GM18951 (cell line): ENCODE measurements around the gene PSORS1C1.

Experiments
- POLR2A ChIP-seq: IDR thresholded peaks from 4 replicates; pipeline ENCODE4 v1.6.1; 2011; ENCODE audit warnings: mild to moderate bottlenecking; ENCODE audit not compliant: insufficient read length, insufficient read depth; ENCODE audit errors: extremely low read depth
- in situ Hi-C: fragments of 300-500 bp; cut with MboI; formaldehyde crosslinking; loops from one replicate; pipeline ENCODE4 v1.12.0; 2022; ENCODE audit warnings: low sequenced_read_pairs, mixed read lengths, inconsistent platforms; ENCODE audit not compliant: unreplicated experiment

The PSORS1C1 gene

DNA sequence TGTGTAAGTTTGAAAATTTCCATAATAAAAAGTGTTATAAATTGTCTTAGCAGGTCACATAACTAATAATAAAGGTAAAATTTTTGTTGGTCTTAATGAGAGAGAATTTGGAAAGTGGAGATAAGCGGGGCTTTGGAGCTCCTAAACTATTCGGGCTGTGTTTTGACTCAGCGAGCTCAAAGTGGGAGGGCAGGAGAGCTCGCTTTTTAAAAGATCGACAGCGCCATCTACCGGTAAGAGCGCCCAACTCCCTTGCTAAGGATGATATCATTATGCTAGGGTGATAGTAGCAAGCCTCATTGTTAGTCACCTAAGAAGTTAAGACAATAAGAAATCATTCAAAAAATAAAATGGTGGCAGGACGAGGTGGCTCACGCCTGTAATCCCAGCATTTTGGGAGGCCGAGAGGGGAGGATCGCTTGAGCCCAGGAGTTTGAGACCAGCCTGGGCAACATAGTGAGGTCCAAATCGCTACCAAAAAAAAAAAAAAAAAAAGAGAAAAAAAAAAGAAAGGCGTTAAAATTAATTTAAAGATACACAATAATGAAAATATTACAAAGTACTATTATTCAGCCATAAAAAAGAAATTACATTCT is 27.0 kb upstream of the PSORS1C1 start:
- in situ Hi-C loops = loop anchor here (10.0 to 25.0 kb wide), 2 partner anchors 263 to 625 kb away; no protein-coding TSS in a partner anchor

DNA sequence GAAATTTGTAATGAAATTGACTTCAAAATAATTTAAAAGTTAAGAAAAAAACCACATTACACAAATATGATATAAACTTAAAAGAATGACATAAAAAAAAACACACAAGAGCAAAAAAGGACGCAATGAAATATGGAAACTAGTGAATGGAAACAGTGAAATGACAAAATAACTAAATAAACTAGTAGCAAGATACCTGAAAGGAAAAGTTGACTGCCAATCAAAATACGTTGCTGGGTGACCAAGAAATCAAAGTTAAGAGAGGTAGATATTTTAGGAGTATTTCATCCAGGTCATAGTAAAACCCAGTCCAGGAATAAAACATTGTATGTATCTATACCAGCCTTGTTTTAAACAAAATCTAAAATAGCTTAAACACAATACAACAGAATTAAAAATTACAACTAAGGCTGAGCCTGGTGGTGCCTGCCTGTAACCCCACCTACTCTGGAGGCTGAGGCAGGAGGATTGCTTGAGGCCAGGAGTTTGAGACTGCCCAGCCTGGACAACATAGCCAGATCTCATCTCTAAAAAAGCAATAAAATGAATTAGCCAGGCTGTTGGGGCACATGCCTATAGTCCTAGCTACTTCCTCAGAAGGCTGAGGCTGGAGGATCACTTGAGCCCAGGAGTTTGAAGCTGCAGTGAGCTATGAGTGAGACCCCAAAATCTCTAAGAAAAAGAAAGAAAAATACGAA is 24.2 kb upstream of the PSORS1C1 start:
- in situ Hi-C loops = loop anchor here (25.0 kb wide), 1 partner anchor 628 kb away; no protein-coding TSS in a partner anchor
- no peak for TF ChIP-seq POLR2A

More for the DNA sequence above, 27.0 kb upstream of the PSORS1C1 start:
- no peak for TF ChIP-seq POLR2A

DNA sequence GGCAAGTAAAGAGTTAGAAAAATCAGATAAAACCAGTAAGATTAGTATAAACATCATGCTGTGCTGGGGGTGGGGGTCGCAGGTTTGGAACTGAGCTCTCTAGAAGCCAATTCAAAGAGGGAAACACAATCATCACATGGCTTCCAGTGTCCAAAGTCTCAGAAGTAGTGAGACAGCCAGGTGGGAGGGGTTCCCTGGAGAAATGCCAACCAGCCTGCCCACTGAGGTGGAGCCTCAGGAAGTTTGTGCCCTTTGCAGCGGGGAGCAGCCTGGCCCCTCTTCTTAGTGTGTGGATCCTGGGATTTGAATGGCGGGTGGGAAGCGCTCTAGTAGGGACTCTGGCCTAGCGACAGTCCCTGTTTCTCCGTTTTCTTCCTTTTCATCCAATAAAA is 23.6 kb upstream of the PSORS1C1 start:
- no peak for TF ChIP-seq POLR2A

DNA sequence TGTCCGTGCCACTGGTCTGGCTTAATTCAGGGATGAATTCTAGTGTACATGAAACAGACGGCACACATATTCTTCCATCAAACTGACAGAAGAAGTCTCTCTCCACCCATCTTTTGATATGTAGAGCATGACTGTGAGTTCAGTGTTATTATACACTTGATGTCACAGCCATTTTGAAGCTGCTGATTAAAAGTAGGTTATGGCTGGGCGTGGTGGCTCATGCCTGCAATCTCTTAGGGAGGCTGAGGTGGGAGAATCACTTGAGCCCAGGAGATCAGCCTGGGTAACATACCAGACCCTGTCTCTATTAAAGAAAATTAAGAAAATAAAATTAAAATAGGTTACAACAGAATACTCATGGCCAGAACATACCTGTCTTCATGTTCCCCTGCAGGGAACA is 22.9 kb upstream of the PSORS1C1 start:
- in situ Hi-C loops = loop anchor here (25.0 kb wide), 1 partner anchor 629 kb away; no protein-coding TSS in a partner anchor
- no peak for TF ChIP-seq POLR2A

More for the DNA sequence above, 23.6 kb upstream of the PSORS1C1 start:
- in situ Hi-C loops = loop anchor here (25.0 kb wide), 1 partner anchor 629 kb away; no protein-coding TSS in a partner anchor

DNA sequence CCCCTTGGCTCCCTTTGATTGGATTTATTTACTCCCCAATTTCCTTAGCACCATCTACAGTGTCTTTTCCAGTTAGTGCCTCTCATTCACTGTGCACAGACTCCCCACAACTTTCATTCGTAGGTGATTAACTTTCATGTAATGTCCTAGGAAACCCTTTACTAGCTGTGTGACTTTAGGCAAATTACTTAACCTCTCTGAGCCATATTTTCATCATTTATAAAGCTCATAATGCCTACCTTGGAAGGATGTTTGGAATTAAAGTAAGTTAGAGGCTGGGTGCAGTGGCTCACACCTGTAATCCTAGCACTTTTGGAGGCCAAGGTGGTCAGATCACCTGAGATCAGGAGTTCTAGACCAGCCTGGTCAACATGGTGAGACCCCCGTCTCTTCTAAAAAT is 22.4 kb upstream of the PSORS1C1 start:
- TF ChIP-seq POLR2A = no peak
- in situ Hi-C loops = loop anchor here (25.0 kb wide), 1 partner anchor 630 kb away; no protein-coding TSS in a partner anchor

DNA sequence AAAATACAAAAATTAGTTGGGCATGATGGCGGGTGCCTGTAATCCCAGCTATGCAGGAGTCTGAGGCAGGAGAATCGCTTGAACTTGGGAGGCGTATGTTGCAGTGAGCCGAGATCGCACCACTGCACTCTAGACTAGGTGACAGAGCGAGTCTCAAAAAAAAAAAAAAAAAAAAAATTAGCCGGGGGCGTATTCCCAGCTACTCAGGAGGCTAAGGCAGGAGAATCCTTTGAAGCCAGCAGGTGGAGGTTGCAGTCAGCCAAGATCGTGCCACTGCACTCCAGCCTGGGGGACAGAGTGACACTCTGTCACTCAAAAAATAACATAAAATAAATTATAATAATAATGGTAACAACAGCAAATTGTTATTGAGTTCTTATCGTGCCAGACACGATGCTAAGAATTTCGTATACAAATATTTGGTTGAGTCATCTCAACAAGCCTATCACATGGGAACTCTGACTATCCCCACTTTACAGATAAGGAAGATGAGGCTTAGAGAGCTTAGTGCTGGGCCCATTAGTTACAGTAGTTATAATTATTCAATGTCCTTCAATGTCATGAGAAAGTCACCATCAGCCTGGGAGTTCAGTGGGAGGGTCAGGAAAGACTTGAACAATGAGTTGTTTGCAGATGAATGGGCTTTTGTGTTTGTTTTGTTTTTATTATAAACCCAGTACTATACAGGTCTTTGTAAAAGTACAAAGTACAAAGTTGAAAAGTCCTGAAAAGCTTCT is 21.7 kb upstream of the PSORS1C1 start:
- TF ChIP-seq POLR2A = no peak
- in situ Hi-C loops = loop anchor here (25.0 kb wide), 1 partner anchor 631 kb away; no protein-coding TSS in a partner anchor

DNA sequence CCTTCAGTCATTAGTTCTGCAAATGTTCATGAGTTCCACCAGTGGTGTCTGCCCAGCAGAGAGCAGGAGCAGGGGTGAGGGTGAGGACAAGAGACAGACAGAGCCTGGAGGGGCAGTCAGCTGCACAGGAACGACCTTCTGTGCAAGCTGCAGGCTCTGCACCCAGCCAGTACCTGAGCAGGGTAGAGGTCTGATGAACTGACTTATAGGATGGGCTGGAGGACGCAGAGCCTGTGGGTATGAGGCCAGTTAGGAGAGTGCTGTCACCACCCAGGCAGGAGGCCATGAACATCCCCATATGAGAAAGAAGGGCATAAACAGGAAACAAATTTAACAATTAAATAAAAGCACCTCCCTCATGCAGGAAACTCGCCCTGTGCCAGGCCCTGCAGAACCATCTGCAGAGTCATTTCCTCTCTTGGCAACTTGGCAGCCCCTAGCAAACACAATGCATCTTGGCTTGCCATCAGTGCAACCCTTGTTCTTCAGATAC is 20.2 kb upstream of the PSORS1C1 start:
- no peak for TF ChIP-seq POLR2A
- in situ Hi-C loops = loop anchor here (25.0 kb wide), 1 partner anchor 632 kb away; no protein-coding TSS in a partner anchor

DNA sequence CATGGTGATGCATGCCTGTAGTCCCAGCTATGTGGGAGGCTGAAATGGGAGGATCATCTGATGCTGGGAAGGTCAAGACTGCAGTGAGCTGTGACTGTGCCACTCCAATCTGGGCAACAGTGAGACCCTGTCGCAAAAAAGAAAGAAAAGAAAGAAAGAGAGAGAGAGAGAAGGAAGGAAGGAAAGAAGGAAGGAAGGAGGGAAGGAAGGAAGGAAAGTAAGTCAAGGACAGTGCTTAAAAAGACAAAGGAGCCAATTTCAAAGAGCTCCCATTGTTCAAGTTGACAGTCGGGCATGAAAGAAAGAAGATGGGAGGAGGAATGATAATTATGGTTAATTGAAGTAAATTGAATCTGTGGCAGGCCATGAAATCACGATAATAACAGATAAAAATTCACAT is 18.4 kb upstream of the PSORS1C1 start:
- in situ Hi-C loops = loop anchor here (25.0 kb wide), 1 partner anchor 634 kb away; no protein-coding TSS in a partner anchor
- TF ChIP-seq POLR2A = no peak

DNA sequence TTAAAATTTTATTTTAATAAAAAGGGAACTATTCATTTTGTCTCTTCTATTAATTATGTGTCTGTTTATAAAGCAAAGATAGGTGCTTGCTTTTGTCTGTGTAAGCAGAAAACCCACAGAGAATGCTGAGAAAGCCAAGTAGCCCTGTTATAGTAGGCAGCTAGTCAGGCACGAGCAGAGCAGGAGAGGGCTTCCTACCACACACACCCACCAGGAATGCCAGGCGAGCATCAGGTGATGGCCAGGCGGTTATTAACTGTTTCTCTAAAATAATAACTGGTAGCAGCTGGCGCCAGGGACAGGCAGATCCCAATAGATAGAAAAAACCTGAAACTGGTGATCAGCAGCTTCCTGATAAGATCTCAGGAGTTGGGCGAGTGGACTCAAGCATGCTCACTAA is 17.9 kb upstream of the PSORS1C1 start:
- no peak for TF ChIP-seq POLR2A
- in situ Hi-C loops = loop anchor here (25.0 kb wide), 1 partner anchor 634 kb away; no protein-coding TSS in a partner anchor

DNA sequence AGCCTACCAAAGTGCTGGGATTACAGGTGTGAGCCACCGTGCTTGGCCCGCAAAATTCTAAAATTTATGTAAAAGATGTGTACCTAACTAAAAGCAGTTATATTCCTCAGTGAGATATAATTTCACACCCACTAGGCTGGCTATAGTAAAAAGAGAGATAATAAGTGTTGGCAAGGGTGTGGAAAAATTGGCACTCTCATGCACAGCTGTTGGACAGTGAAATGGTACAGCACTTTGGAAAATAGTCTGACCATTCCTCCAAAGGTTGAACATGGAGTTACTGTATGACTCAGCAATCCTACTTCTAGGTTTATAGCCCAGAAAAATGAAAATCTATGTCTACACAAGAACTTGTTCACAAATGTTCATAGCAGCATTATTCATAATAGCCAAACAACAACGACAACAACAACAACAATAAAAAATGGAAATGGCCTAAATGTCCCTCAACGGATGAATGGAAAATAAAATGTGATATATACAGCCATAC is 16.1 kb upstream of the PSORS1C1 start:
- TF ChIP-seq POLR2A = no peak
- in situ Hi-C loops = loop anchor here (25.0 kb wide), 1 partner anchor 636 kb away; no protein-coding TSS in a partner anchor

DNA sequence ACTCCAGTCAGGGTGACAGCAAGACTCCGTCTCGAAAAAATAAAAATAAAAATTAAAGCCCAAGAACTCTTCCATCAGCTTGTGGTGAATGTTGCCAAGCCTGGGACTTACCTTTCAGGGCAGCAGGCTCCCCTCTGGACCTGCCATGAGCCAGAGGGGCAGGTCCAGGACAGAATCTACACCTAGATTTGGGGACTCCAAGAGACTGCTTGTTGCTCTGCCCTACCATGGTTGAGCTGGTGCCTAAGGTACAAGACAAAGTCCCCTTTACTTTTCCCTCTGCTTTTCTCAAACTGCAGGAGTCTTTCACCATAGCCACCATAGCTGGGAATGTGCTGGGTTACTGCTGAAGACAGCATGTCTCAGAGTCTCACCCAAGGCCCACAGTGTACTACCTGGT is 11.5 kb upstream of the PSORS1C1 start:
- TF ChIP-seq POLR2A = no peak
- in situ Hi-C loops = no loop called here

DNA sequence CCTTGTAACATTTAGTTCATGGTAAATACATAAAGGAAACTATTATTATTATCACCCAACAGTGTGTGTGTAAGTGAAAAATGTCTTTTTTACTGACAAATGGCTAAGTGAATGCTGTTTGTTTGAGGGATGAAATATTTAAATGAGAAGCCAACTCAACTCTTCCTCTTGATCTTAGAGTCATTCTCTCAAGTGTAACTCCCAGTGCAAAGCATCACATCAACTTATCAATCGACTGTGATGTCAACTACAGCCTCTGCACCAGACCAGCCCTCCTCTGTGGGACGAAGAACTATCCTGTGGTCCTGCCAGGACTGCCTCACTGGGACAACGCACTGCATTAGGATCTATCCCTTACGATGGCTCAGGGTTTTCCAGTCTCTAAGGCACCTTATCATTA is 7.5 kb upstream of the PSORS1C1 start:
- in situ Hi-C loops = no loop called here
- no peak for TF ChIP-seq POLR2A
